ENCODE results near the gene KLF7.

DNA sequence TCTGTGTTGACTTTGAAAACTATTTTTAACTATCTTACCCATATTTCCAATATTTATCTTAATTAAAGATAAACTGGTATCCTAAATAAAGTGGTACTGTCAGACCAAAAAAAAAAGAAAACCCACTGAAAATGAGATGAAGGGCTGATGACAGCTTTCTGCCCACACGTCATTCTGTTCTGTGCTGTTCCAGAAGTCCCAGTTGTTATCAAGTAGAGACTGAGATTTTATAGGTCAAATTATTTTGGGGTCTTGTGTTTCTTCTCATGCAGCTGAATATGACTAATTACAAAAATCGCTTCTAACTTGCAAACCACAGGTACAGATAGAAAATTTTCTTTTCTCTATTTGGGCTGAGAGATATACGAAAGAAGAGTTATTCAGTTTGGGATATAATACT is 48.7 kb upstream of the KLF7 start:
- TF ChIP-seq, protein P1, sequence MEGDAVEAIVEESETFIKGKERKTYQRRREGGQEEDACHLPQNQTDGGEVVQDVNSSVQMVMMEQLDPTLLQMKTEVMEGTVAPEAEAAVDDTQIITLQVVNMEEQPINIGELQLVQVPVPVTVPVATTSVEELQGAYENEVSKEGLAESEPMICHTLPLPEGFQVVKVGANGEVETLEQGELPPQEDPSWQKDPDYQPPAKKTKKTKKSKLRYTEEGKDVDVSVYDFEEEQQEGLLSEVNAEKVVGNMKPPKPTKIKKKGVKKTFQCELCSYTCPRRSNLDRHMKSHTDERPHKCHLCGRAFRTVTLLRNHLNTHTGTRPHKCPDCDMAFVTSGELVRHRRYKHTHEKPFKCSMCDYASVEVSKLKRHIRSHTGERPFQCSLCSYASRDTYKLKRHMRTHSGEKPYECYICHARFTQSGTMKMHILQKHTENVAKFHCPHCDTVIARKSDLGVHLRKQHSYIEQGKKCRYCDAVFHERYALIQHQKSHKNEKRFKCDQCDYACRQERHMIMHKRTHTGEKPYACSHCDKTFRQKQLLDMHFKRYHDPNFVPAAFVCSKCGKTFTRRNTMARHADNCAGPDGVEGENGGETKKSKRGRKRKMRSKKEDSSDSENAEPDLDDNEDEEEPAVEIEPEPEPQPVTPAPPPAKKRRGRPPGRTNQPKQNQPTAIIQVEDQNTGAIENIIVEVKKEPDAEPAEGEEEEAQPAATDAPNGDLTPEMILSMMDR (IDR thresholded peaks at IDR 0.05): no peak
- no peak for TF ChIP-seq EZH2 (IDR thresholded peaks at IDR 0.05)
- no peak for TF ChIP-seq EZH2phosphoT487 (IDR thresholded peaks at IDR 0.05)

Data from neural progenitor cell (in vitro differentiated cells).